Lower lobe of right lung (tissue), 2 donors: ENCODE data around the gene ADGRL4. TPM values are rescaled to one million over a fixed set of nuclear protein-coding genes. Genes with fewer than 3 reads are reported as not detected.

Experiments used
- ATAC-seq, 2 donors: fragments of 200-7000 bp; cut with Tn5 transposase; one replicate each; pipeline ENCODE4 v1.9.1; 2020 to 2022; ENCODE audit warnings: mild to moderate bottlenecking in 2 of 2, moderate library complexity in 2 of 2
- DNase-seq: peaks from one replicate; pipeline ENCODE4 v3.0.0-alpha.2; 2020
- H3K27ac ChIP-seq: fragments of 200-600 bp; one replicate; pipeline ENCODE4 v1.8.0; 2022
- H3K27me3 ChIP-seq: fragments of 200-600 bp; one replicate; pipeline ENCODE4 v1.8.0; 2022; ENCODE audit warnings: low read depth
- H3K36me3 ChIP-seq: fragments of 200-600 bp; one replicate; pipeline ENCODE4 v1.8.0; 2022; ENCODE audit warnings: mild to moderate bottlenecking
- H3K4me1 ChIP-seq: fragments of 200-600 bp; one replicate; pipeline ENCODE4 v1.8.0; 2022
- H3K4me3 ChIP-seq: fragments of 200-600 bp; one replicate; pipeline ENCODE4 v1.8.0; 2022; ENCODE audit warnings: mild to moderate bottlenecking
- H3K9me3 ChIP-seq: fragments of 200-600 bp; one replicate; pipeline ENCODE4 v1.8.0; 2022
- intact Hi-C: fragments of 100-400 bp; cut with DNase I; formaldehyde crosslinking; loops from one replicate; pipeline ENCODE4 v1.11.0; 2022
- total RNA-seq: library from RNA; stranded (reverse); fragmentation: NEBNext Ultra II Directional; extraction: Animal tissue kit (Norgen Biotek cat#: 25700); gene quantifications from one replicate; pipeline ENCODE4 v1.2.1, GENCODE V29; 2021
- TF ChIP-seq, protein P1 (sequence below): fragments of 200-600 bp; IDR thresholded peaks from one replicate; pipeline ENCODE4 v1.8.0; 2022; ENCODE audit warnings: antibody characterized with exemption, mild to moderate bottlenecking
- donor health status: DM: no; HTN: yes; CAD: no; lungs with severe emphysema.

ADGRL4 gene
- total RNA-seq, 1 donor from 2014 or later: 18.8 TPM

DNA sequence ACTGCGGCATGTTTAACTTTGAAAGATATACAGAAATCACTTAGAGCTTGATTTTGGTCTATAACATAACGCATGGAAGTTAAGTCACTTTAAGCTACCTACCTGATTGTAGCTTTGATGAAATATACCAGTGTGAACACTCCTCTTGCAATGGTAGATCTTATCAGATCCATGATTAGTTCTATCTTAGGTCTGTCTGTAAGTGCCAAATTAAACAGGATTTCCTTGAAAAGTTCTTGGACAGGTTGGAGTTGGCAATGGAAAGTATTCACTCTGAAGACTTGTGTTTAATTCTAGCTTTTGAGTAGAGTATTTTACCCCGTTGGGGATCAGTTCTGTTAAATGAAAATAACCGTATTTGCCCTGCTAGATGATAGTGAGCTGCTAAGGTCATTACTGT lies 4.1 kb upstream of the ADGRL4 start:
- Histone ChIP-seq H3K4me1 (no peaks in the 10 kb centered on the region), H3K4me3 (no peak overlapping the region), H3K9me3 (no peaks in the 10 kb centered on the region), H3K27ac (no peak overlapping the region), H3K36me3 (no peaks in the 10 kb centered on the region), H3K27me3 (peaks cover 6% of the 10 kb centered on the region)
- TF ChIP-seq, protein P1, sequence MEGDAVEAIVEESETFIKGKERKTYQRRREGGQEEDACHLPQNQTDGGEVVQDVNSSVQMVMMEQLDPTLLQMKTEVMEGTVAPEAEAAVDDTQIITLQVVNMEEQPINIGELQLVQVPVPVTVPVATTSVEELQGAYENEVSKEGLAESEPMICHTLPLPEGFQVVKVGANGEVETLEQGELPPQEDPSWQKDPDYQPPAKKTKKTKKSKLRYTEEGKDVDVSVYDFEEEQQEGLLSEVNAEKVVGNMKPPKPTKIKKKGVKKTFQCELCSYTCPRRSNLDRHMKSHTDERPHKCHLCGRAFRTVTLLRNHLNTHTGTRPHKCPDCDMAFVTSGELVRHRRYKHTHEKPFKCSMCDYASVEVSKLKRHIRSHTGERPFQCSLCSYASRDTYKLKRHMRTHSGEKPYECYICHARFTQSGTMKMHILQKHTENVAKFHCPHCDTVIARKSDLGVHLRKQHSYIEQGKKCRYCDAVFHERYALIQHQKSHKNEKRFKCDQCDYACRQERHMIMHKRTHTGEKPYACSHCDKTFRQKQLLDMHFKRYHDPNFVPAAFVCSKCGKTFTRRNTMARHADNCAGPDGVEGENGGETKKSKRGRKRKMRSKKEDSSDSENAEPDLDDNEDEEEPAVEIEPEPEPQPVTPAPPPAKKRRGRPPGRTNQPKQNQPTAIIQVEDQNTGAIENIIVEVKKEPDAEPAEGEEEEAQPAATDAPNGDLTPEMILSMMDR: no peak
- DNase-seq (no peak), ATAC-seq (no peak)
- intact Hi-C loops: no loop called here

DNA sequence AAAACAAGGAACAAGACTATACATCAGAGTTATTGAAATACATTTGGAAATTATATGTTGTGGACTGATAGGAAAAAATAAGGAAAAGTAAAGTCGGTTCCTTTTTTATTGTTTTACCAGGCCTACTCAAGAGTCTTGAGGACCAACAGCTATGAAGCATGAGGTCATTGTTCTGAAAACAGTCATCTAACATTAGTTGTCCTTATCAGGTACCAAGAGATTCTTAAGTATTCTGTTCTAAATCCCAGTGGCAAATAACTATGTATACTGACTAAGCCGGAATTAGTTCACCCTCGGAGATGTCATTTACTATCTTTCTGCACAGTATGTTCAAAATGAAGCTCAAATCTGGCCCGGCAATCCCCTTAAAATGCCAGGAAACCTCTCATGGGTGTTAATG lies 585 bp downstream of the ADGRL4 start:
- H3K27ac ChIP-seq: peak overlapping the region; percentile 76
- intact Hi-C loops: no loop called here
- H3K36me3 ChIP-seq: no peaks in the 10 kb centered on the region
- peak overlapping the region; percentile 42 for H3K4me3 ChIP-seq
- ATAC-seq (no peak), DNase-seq (no peak)
- peaks cover 6% of the 10 kb centered on the region for H3K27me3 ChIP-seq
- TF ChIP-seq, protein P1: no peak
- no peaks in the 10 kb centered on the region for H3K4me1 ChIP-seq
- no peaks in the 10 kb centered on the region for H3K9me3 ChIP-seq

DNA sequence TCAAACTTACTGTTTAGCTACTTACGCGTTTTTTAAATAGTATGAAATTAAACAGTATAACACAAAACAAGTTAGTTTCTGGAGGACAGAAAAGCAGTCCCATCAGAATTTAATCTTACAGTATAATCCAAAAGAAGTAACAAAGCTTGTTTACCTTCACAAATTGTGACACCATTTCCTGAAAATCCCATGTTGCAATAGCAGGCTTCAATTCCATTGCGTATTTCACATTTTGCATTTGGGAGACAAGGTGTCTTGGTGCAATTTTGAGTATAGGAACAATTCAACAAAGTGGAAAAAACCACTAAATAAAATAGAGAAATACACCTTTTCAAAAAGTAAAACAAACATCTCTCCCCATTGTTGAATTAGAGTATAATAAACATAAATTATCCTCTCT lies 1.6 kb downstream of the ADGRL4 start:
- DNase-seq (no peak), ATAC-seq (no peak)
- peak overlapping the region; percentile 42 for H3K4me3 ChIP-seq
- intact Hi-C loops: no loop called here
- no peak overlapping the region for H3K27ac ChIP-seq
- no peaks in the 10 kb centered on the region for H3K9me3 ChIP-seq
- H3K36me3 ChIP-seq: no peaks in the 10 kb centered on the region
- H3K27me3 ChIP-seq: peaks cover 6% of the 10 kb centered on the region
- TF ChIP-seq, protein P1: no peak
- H3K4me1 ChIP-seq: no peaks in the 10 kb centered on the region

DNA sequence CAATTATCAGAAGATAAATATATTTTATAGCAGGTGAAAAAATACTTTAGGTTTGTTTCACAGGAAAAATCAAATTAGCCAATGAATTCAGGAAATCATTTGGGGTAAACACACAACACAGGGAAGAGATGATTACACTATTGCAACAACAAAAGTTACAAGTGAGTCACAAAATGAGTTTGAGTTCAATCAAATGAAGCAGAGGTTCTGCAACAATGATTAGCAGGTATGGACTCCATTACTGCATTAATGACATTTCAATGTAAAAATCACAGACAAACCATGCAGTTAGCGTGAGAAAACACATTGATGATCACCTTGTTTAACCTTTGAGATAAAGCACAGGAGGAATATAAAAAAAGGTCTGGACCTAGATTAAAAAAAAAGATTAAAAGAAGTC lies 9.7 kb downstream of the ADGRL4 start:
- intact Hi-C loops: no loop called here
- H3K27me3 ChIP-seq: no peaks in the 10 kb centered on the region
- no peaks in the 10 kb centered on the region for H3K9me3 ChIP-seq
- H3K36me3 ChIP-seq: no peaks in the 10 kb centered on the region
- DNase-seq: no peak
- no peak overlapping the region for H3K27ac ChIP-seq
- H3K4me3 ChIP-seq: no peak overlapping the region
- no peaks in the 10 kb centered on the region for H3K4me1 ChIP-seq
- no peak for ATAC-seq
- TF ChIP-seq, protein P1: no peak

DNA sequence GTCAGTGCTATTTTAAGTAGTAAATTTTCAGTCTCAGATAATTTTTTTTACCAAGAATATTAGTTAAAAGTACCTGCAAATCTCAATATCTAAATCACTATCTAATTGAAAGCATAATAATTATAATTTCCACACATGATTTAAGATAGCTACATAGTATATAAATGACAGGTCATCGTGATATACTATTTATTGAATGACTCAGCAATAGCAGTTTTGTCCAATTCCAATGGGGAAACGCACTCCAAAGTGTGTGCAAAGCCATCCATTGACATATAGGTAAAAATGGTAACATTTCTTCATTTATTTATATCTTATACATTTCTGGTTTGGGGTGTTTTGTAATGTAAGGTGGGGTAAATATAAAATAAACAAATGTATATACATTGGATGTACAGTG lies 19.5 kb downstream of the ADGRL4 start:
- H3K27me3 ChIP-seq: no peaks in the 10 kb centered on the region
- ATAC-seq: no peak
- no peaks in the 10 kb centered on the region for H3K4me1 ChIP-seq
- no peak for DNase-seq
- intact Hi-C loops: no loop called here
- no peak overlapping the region for H3K4me3 ChIP-seq
- no peaks in the 10 kb centered on the region for H3K36me3 ChIP-seq
- no peak overlapping the region for H3K27ac ChIP-seq
- no peaks in the 10 kb centered on the region for H3K9me3 ChIP-seq
- TF ChIP-seq, protein P1: no peak

DNA sequence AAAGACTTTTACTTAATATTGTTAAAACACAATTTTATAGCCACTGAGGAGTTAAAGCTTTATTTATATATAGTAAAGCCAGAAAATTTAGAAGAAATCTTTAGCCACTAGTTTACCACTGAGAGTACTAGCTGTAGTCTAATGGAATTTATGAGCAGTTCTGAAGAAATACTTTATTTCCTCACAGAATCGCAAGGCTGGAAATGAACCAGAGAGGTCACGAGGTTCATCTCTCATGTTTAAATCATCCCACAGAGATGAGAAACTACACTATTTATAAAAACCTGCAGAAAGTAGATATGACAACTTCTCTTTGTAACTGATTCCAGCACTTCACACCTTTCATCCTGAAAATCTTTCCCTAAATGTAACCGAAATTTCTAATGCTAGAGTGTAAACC lies 26.0 kb downstream of the ADGRL4 start:
- TF ChIP-seq, protein P1: no peak
- Histone ChIP-seq H3K27ac (no peak overlapping the region), H3K9me3 (no peaks in the 10 kb centered on the region), H3K4me1 (no peaks in the 10 kb centered on the region), H3K36me3 (no peaks in the 10 kb centered on the region), H3K4me3 (no peak overlapping the region), H3K27me3 (no peaks in the 10 kb centered on the region)
- DNase-seq (no peak), ATAC-seq (no peak)
- intact Hi-C loops: no loop called here
